COLO829 (cell line): ENCODE data around the gene GALK1.
A peak's percentile ranks its signal among the peaks of the same experiment; 100 is the strongest.
"Not testable (repeated sequence)": the region's sequence is repeated elsewhere in the genome, so short reads cannot be mapped to it uniquely, and the experiment has no call there.

ENCODE experiments used
- DNase-seq: peaks from one replicate; pipeline ENCODE4 v3.0.0; 2012; ENCODE audit warnings: low spot score

The GALK1 gene

GRCh38 chr17:75783803-75784472 is 18.9 kb upstream of the GALK1 start:
- DNase-seq, result no peak

- no peak for DNase-seq
Observed at GRCh38 chr17:75783069-75783783, 18.2 kb upstream of the GALK1 start.

GRCh38 chr17:75779987-75780889 is 15.2 kb upstream of the GALK1 start:
- DNase-seq, result no peak

GRCh38 chr17:75779250-75779986 is 14.4 kb upstream of the GALK1 start:
- peak; percentile 98 for DNase-seq

GRCh38 chr17:75778861-75779249 is 13.9 kb upstream of the GALK1 start:
- DNase-seq, result no peak

- not testable (repeated sequence) for DNase-seq
Observed at GRCh38 chr17:75778066-75778860, 13.3 kb upstream of the GALK1 start.

- DNase-seq, result no peak
Observed at GRCh38 chr17:75777296-75777922, 12.4 kb upstream of the GALK1 start.

GRCh38 chr17:75776386-75777295 is 11.6 kb upstream of the GALK1 start:
- no peak for DNase-seq

GRCh38 chr17:75774991-75775668 is 10.1 kb upstream of the GALK1 start:
- DNase-seq, result no peak

- no peak for DNase-seq
Observed at GRCh38 chr17:75774471-75774990, 9.5 kb upstream of the GALK1 start.

GRCh38 chr17:75773808-75774470 is 8.9 kb upstream of the GALK1 start:
- DNase-seq, result no peak

- no peak for DNase-seq
Observed at GRCh38 chr17:75773121-75773807, 8.3 kb upstream of the GALK1 start.

- DNase-seq, result no peak
Observed at GRCh38 chr17:75771334-75772281, 6.6 kb upstream of the GALK1 start.

- no peak for DNase-seq
Observed at GRCh38 chr17:75769536-75769935, 4.5 kb upstream of the GALK1 start.

- DNase-seq, result no peak
Observed at GRCh38 chr17:75767881-75768280, 2.9 kb upstream of the GALK1 start.

- DNase-seq, result no peak
Observed at GRCh38 chr17:75765981-75766380, 989 bp upstream of the GALK1 start.

- DNase-seq, result no peak
Observed at GRCh38 chr17:75764417-75764710, 628 bp downstream of the GALK1 start.
